SK-N-SH (cell line): ENCODE data around the gene REEP1. TPM values are rescaled to one million over a fixed set of nuclear protein-coding genes. Genes with fewer than 3 reads are reported as not detected.

Experiments
- CTCF ChIA-PET: fragments of 300-600, 350-600 bp; formaldehyde crosslinking; extraction: SDS; loops from one replicate; lab custom pipeline; 2021; lab: Yijun Ruan, JAX
- POLR2A ChIA-PET: fragments of 350-600 bp; sonication (Branson Sonifier 250); formaldehyde crosslinking; extraction: SDS; loops from one replicate; lab custom pipeline; 2020; ENCODE audit warnings: antibody characterized with exemption, inconsistent platforms; lab: Yijun Ruan, JAX
- DNase-seq: peaks from one replicate; pipeline ENCODE4 v3.0.0; 2012
- H2AFZ ChIP-seq: fragments of 200-600 bp; sonication (generic); 2 replicates; pipeline ENCODE4 v1.8.1; 2016; ENCODE audit warnings: antibody characterized with exemption, mild to moderate bottlenecking, low read depth
- H3F3A ChIP-seq: fragments of 200-600 bp; sonication (generic); replicated peaks from 2 replicates; pipeline ENCODE3; 2016; ENCODE audit warnings: antibody characterized with exemption, mild to moderate bottlenecking; ENCODE audit not compliant: insufficient read depth
- H3K27ac ChIP-seq, 2 experiments: fragments of 200-500 bp in 1 of 2; fragments of 200-600 bp in 1 of 2; sonication (Bioruptor generic) in 1 of 2; sonication (generic), shearing (Covaris generic) in 1 of 2; 2 replicates each; pipeline versions ENCODE4 v1.5.1 to v1.6.1; 2014 to 2016; ENCODE audit warnings: low read depth in 2 of 2, inconsistent platforms in 1 of 2, low read length in 1 of 2, mild to moderate bottlenecking in 1 of 2, mixed read lengths in 1 of 2
- H3K27me3 ChIP-seq: fragments of 200-600 bp; sonication (generic), shearing (Covaris generic); 2 replicates; pipeline ENCODE4 v1.6.1; 2016; ENCODE audit warnings: mixed run types; ENCODE audit not compliant: insufficient read depth
- H3K36me3 ChIP-seq, 2 experiments: fragments of 200-500 bp in 1 of 2; fragments of 200-600 bp in 1 of 2; sonication (Bioruptor generic) in 1 of 2; sonication (generic) in 1 of 2; replicated peaks in 1 of 2; 2 replicates each; pipeline versions ENCODE3 to v1.5.1; 2014 to 2016; ENCODE audit warnings: low read length in 1 of 2, mild to moderate bottlenecking in 1 of 2; ENCODE audit not compliant: insufficient read depth in 2 of 2, control insufficient read depth in 1 of 2
- H3K4me1 ChIP-seq, 2 experiments: fragments of 200-500 bp in 1 of 2; fragments of 200-600 bp in 1 of 2; sonication (Bioruptor generic) in 1 of 2; sonication (generic), shearing (Covaris generic) in 1 of 2; 2 replicates each; pipeline versions ENCODE4 v1.5.1 to v1.6.1; 2014 to 2016; ENCODE audit warnings: low read depth in 1 of 2, low read length in 1 of 2, mixed run types in 1 of 2; ENCODE audit not compliant: insufficient read depth in 2 of 2, control insufficient read depth in 1 of 2
- H3K4me2 ChIP-seq: fragments of 200-600 bp; sonication (generic), shearing (Covaris generic); 2 replicates; pipeline ENCODE4 v1.6.1; 2017; ENCODE audit warnings: mixed run types
- H3K4me3 ChIP-seq, 2 experiments: fragments of 200-500 bp in 1 of 2; fragments of 200-600 bp in 1 of 2; sonication (Bioruptor generic) in 1 of 2; sonication (generic), shearing (Covaris generic) in 1 of 2; 2 replicates each; pipeline versions ENCODE4 v1.5.1 to v1.8.1; 2014 to 2016; ENCODE audit warnings: low read depth in 2 of 2, inconsistent platforms in 1 of 2, low read length in 1 of 2, mild to moderate bottlenecking in 1 of 2, mixed read lengths in 1 of 2, moderate library complexity in 1 of 2
- H3K79me2 ChIP-seq: fragments of 200-600 bp; sonication (generic); 2 replicates; pipeline ENCODE4 v1.8.1; 2017; ENCODE audit warnings: mild to moderate bottlenecking; ENCODE audit not compliant: insufficient read depth
- H3K9ac ChIP-seq: fragments of 200-600 bp; sonication (generic); 2 replicates; pipeline ENCODE4 v1.6.1; 2017; ENCODE audit warnings: mixed run types
- H3K9me2 ChIP-seq: fragments of 200-600 bp; sonication (generic); 2 replicates; pipeline ENCODE4 v1.6.1; 2017; ENCODE audit warnings: mixed run types
- H3K9me3 ChIP-seq: fragments of 200-600 bp; sonication (generic); 2 replicates; pipeline ENCODE4 v1.6.1; 2017; ENCODE audit warnings: mixed run types, mild to moderate bottlenecking, moderate library complexity
- H4K20me1 ChIP-seq: fragments of 200-600 bp; sonication (generic); 2 replicates; pipeline ENCODE4 v1.6.1; 2017; ENCODE audit warnings: mild to moderate bottlenecking, mixed run types; ENCODE audit not compliant: insufficient read depth
- CHD2 ChIP-seq: fragments of 150-350 bp; IDR thresholded peaks from 2 replicates; pipeline ENCODE4 v1.6.1; 2018; ENCODE audit warnings: low read length; ENCODE audit not compliant: partially characterized antibody
- ELF1 ChIP-seq: IDR thresholded peaks from 2 replicates; pipeline ENCODE4 v1.4.0; 2012
- EP300 ChIP-seq, 2 experiments: IDR thresholded peaks; 2 replicates each; pipeline versions ENCODE4 v1.4.0 to v1.6.1; 2012; ENCODE audit warnings: borderline replicate concordance in 1 of 2, low read depth in 1 of 2, low read length in 1 of 2
- GABPA ChIP-seq: IDR thresholded peaks from 2 replicates; pipeline ENCODE4 v1.4.0; 2012; ENCODE audit warnings: low read depth, mild to moderate bottlenecking
- GATA2 ChIP-seq: sonication (generic); formaldehyde crosslinking; IDR thresholded peaks from 2 replicates; pipeline ENCODE4 v1.5.0; 2020; ENCODE audit warnings: mild to moderate bottlenecking, missing genetic modification reagents
- MEF2A ChIP-seq: IDR thresholded peaks from 2 replicates; pipeline ENCODE4 v1.4.0; 2012; ENCODE audit warnings: low read depth, borderline replicate concordance
- NFIC ChIP-seq: IDR thresholded peaks from 2 replicates; pipeline ENCODE4 v1.4.0; 2012; ENCODE audit warnings: borderline replicate concordance
- POLR2AphosphoS5 ChIP-seq: IDR thresholded peaks from 2 replicates; pipeline ENCODE4 v1.6.1; 2012; ENCODE audit warnings: low read depth, low read length
- REST ChIP-seq: IDR thresholded peaks from 2 replicates; pipeline ENCODE4 v1.6.1; 2012; ENCODE audit warnings: mild to moderate bottlenecking, low read depth, low read length, moderate library complexity
- RXRA ChIP-seq: IDR thresholded peaks from 2 replicates; pipeline ENCODE4 v1.4.0; 2012; ENCODE audit warnings: low read depth, mild to moderate bottlenecking, borderline replicate concordance
- SIN3A ChIP-seq: IDR thresholded peaks from 2 replicates; pipeline ENCODE4 v1.6.1; 2012; ENCODE audit warnings: low read depth, mild to moderate bottlenecking, low read length, moderate library complexity, borderline replicate concordance
- TAF1 ChIP-seq: IDR thresholded peaks from 2 replicates; pipeline ENCODE4 v1.6.1; 2012; ENCODE audit warnings: low read depth, mild to moderate bottlenecking, low read length, moderate library complexity, borderline replicate concordance
- USF1 ChIP-seq: IDR thresholded peaks from 2 replicates; pipeline ENCODE4 v1.4.0; 2012; ENCODE audit warnings: low read depth, borderline replicate concordance
- USF2 ChIP-seq: fragments of 150-350 bp; IDR thresholded peaks from 2 replicates; pipeline ENCODE4 v1.6.1; 2017; ENCODE audit warnings: antibody characterized with exemption, low read length, low read depth, borderline replicate concordance
- ZBTB33 ChIP-seq: IDR thresholded peaks from 2 replicates; pipeline ENCODE4 v1.4.0; 2012; ENCODE audit warnings: low read depth, borderline replicate concordance
- WGBS: methylation state at CpG from one replicate; pipeline ENCODE4 v1.1.6; 2017; ENCODE audit warnings: low lambda C conversion rate; 5-methylcytosine and 5-hydroxymethylcytosine counted together
- polyA plus RNA-seq, 3 experiments: library from polyadenylated mRNA; depleted of rRNA; stranded (reverse); fragments of >200 nt; gene quantifications; 2 replicates each; pipeline ENCODE4 v1.2.3, GENCODE V29; 2012

REEP1 gene
- polyA plus RNA-seq, 1 of the 3 experiments (the other 2 are of a cell fraction) = 0.13 TPM

DNA sequence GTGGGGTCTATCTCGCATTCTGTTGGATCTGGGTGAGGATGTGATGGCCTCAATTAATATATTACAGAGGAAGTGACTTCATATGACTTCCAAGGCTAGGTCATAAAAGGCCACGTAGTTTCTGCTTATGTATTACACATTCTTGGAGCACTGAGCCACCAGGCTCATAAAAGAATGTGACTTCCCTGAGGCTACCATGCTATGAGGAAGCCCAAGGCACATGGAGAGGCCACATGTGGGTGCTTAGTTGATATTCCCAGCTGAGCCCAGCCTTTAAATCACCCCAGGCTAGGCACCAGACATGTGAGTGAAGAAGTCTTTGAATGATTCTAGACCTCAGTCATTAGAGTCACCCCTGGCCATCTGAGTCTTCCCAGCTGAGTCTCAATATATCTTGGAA lies 13.3 kb upstream of the REEP1 start:
- Histone ChIP-seq H3K36me3 (no peaks in the 10 kb centered on the region), H3K4me2 (no peak overlapping the region), H2AFZ (no peak overlapping the region), H3K4me1 (no peaks in the 10 kb centered on the region), H3K79me2 (no peaks in the 10 kb centered on the region), H3K27ac (no peak overlapping the region), H4K20me1 (no peaks in the 10 kb centered on the region), H3K4me3 (no peak overlapping the region), H3F3A (no peaks in the 10 kb centered on the region), H3K27me3 (no peaks in the 10 kb centered on the region), H3K9me3 (no peaks in the 10 kb centered on the region), H3K9me2 (no peaks in the 10 kb centered on the region), H3K9ac (no peak overlapping the region)
- ChIA-PET POLR2A (no interaction called here), CTCF (interaction anchor here (0.8 kb wide), 1 partner anchor 643 kb away, joined by 3 read pairs; no protein-coding TSS in a partner anchor)
- TF ChIP-seq USF1 = no peak
- no peak for TF ChIP-seq ELF1
- no peak for TF ChIP-seq NFIC
- TF ChIP-seq TAF1 = no peak
- no peak for DNase-seq
- 41% methylated on average over 2 of the region's 2 CpGs for WGBS

DNA sequence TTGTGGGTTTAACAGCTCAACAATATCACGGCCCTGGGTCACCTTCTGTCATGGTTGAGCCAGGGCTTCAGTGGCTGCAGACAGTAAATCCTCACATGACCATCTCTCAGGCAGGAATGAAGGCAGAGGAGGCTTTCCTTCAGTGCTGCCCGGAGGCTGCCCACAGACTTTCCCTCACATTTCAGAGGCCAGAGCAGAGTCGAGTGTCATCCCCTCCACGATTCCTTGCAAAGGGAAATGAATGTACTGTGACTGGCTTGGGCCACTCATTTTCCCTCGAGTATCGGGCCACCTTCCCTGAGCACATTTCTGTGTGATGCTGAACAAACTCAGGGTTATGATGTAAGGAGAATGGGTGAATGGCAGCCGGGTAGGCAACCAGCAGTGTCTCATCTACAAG lies 10.0 kb upstream of the REEP1 start:
- ChIA-PET POLR2A (no interaction called here), CTCF (no interaction called here)
- no peaks in the 10 kb centered on the region for H3K36me3 ChIP-seq
- no peak overlapping the region for H3K4me3 ChIP-seq
- H3K9ac ChIP-seq = no peak overlapping the region
- H3K27me3 ChIP-seq = no peaks in the 10 kb centered on the region
- no peaks in the 10 kb centered on the region; the same call in 1 of the 2 replicates for H3K9me3 ChIP-seq
- no peak overlapping the region for H3K27ac ChIP-seq
- WGBS = 50% methylated on average over 7 of the region's 7 CpGs
- H4K20me1 ChIP-seq = no peaks in the 10 kb centered on the region
- H3K9me2 ChIP-seq = no peaks in the 10 kb centered on the region
- no peaks in the 10 kb centered on the region for H3K79me2 ChIP-seq
- no peaks in the 10 kb centered on the region for H3F3A ChIP-seq
- no peak for DNase-seq
- H3K4me1 ChIP-seq = no peaks in the 10 kb centered on the region
- TF ChIP-seq CHD2 (no peak), SIN3A (no peak), ZBTB33 (no peak), GATA2 (CRISPR knock-in tag) (no peak), EP300 (IDR thresholded peaks at IDR 0.05; ENCODE audit: borderline replicate concordance in 1 of 2, low read depth in 1 of 2, low read length in 1 of 2) (no peak), NFIC (no peak), TAF1 (no peak), MEF2A (no peak), REST (no peak), USF2 (no peak), RXRA (no peak), POLR2AphosphoS5 (no peak), GABPA (no peak), USF1 (no peak)
- TF ChIP-seq, all 33 proteins: peak for 0
- no peak overlapping the region for H2AFZ ChIP-seq
- no peak overlapping the region for H3K4me2 ChIP-seq
